WTC11 (cell line): ENCODE results near the gene CCSER1. TPM values are rescaled to one million over a fixed set of nuclear protein-coding genes. Genes with fewer than 3 reads are reported as not detected.
"Not testable (repeated sequence)": the region's sequence is repeated elsewhere in the genome, so short reads cannot be mapped to it uniquely, and the experiment has no call there.

Experiments
- ATAC-seq: fragments of 200-7000 bp; cut with Tn5 transposase; 2 replicates; pipeline ENCODE4 v1.10.0; 2021; ENCODE audit warnings: mild to moderate bottlenecking, moderate library complexity
- CTCF ChIA-PET: fragments of 300-600 bp; sonication (Branson Sonifier 250); formaldehyde crosslinking; loops from one replicate; lab custom pipeline; 2021; ENCODE audit warnings: antibody characterized with exemption; lab: Charles Lee
- POLR2A ChIA-PET: fragments of 350-600 bp; sonication (Branson Sonifier 250); formaldehyde crosslinking; loops from one replicate; lab custom pipeline; 2021; ENCODE audit warnings: antibody characterized with exemption; lab: Charles Lee
- DNase-seq: peaks from one replicate; pipeline ENCODE4 v3.0.0; 2021; ENCODE audit warnings: low spot score
- H3K27ac Mint-ChIP-seq: 2 replicates; pipeline ENCODE4 v1.8.0; 2021; ENCODE audit warnings: mixed read lengths
- H3K27me3 Mint-ChIP-seq: 2 replicates; pipeline ENCODE4 v1.8.0; 2021; ENCODE audit warnings: low read depth, mild to moderate bottlenecking, moderate library complexity, mixed read lengths
- H3K36me3 Mint-ChIP-seq: 2 replicates; pipeline ENCODE4 v1.8.0; 2021; ENCODE audit warnings: mixed read lengths
- H3K4me1 Mint-ChIP-seq: 2 replicates; pipeline ENCODE4 v1.8.0; 2022; ENCODE audit warnings: mixed read lengths
- H3K4me3 Mint-ChIP-seq: 2 replicates; pipeline ENCODE4 v1.8.0; 2021; ENCODE audit warnings: mild to moderate bottlenecking, moderate library complexity, mixed read lengths
- H3K9me3 Mint-ChIP-seq: 2 replicates; pipeline ENCODE4 v1.8.0; 2021; ENCODE audit warnings: mixed read lengths
- AFF4 ChIP-seq: sonication (generic); formaldehyde crosslinking; IDR thresholded peaks from 2 replicates; pipeline ENCODE4 v1.8.1; 2023; ENCODE audit warnings: mild to moderate bottlenecking, missing genetic modification reagents, borderline replicate concordance
- AR ChIP-seq: fragments of 250-450 bp; sonication (Bioruptor Pico); IDR thresholded peaks from 2 replicates; pipeline ENCODE4 v1.9.0; 2021; ENCODE audit warnings: mild to moderate bottlenecking
- CREB1 ChIP-seq: sonication (generic); formaldehyde crosslinking; IDR thresholded peaks from 2 replicates; pipeline ENCODE4 v1.8.0; 2023; ENCODE audit warnings: mild to moderate bottlenecking, missing genetic modification reagents
- FOXJ3 ChIP-seq: sonication (generic); formaldehyde crosslinking; IDR thresholded peaks from 2 replicates; pipeline ENCODE4 v1.9.0; 2021; ENCODE audit warnings: missing genetic modification reagents, mild to moderate bottlenecking, borderline replicate concordance
- FOXK1 ChIP-seq: sonication (generic); formaldehyde crosslinking; IDR thresholded peaks from 2 replicates; pipeline ENCODE4 v1.8.0; 2022; ENCODE audit warnings: mild to moderate bottlenecking, moderate library complexity, missing genetic modification reagents
- FOXP1 ChIP-seq: sonication (generic); formaldehyde crosslinking; IDR thresholded peaks from 2 replicates; pipeline ENCODE4 v1.8.0; 2022; ENCODE audit warnings: missing genetic modification reagents, mild to moderate bottlenecking, moderate library complexity, borderline replicate concordance
- HMGA2 ChIP-seq: fragments of 250-450 bp; sonication (Bioruptor Pico); IDR thresholded peaks from 2 replicates; pipeline ENCODE4 v1.4.0; 2021; ENCODE audit warnings: mild to moderate bottlenecking, moderate library complexity
- KAT7 ChIP-seq: sonication (generic); formaldehyde crosslinking; IDR thresholded peaks from 2 replicates; pipeline ENCODE4 v1.8.1; 2023; ENCODE audit warnings: missing genetic modification reagents, mild to moderate bottlenecking, borderline replicate concordance
- NFYB ChIP-seq: sonication (generic); formaldehyde crosslinking; conservative IDR thresholded peaks from 2 replicates; pipeline ENCODE4 v1.8.0; 2022; ENCODE audit warnings: low read depth, missing genetic modification reagents
- NR1H2 ChIP-seq: sonication (generic); formaldehyde crosslinking; IDR thresholded peaks from 2 replicates; pipeline ENCODE4 v1.9.0; 2021; ENCODE audit warnings: mild to moderate bottlenecking, moderate library complexity, missing genetic modification reagents
- OVOL2 ChIP-seq: fragments of 250-450 bp; sonication (Bioruptor Pico); IDR thresholded peaks from 2 replicates; pipeline ENCODE4 v1.9.0; 2021; ENCODE audit warnings: mild to moderate bottlenecking, borderline replicate concordance
- RORB ChIP-seq: fragments of 250-450 bp; sonication (Bioruptor Pico); IDR thresholded peaks from 2 replicates; pipeline ENCODE4 v1.9.0; 2021; ENCODE audit warnings: mild to moderate bottlenecking
- SMAD4 ChIP-seq: sonication (generic); formaldehyde crosslinking; IDR thresholded peaks from 2 replicates; pipeline ENCODE4 v1.8.0; 2022; ENCODE audit warnings: mild to moderate bottlenecking, missing genetic modification reagents
- SP1 ChIP-seq: sonication (generic); formaldehyde crosslinking; conservative IDR thresholded peaks from 2 replicates; pipeline ENCODE4 v1.8.1; 2022; ENCODE audit warnings: missing genetic modification reagents
- TEAD1 ChIP-seq: sonication (generic); formaldehyde crosslinking; IDR thresholded peaks from 2 replicates; pipeline ENCODE4 v1.8.0; 2022; ENCODE audit warnings: mild to moderate bottlenecking, missing genetic modification reagents
- TEAD4 ChIP-seq: sonication (generic); formaldehyde crosslinking; IDR thresholded peaks from 2 replicates; pipeline ENCODE4 v1.8.0; 2022; ENCODE audit warnings: mild to moderate bottlenecking, missing genetic modification reagents
- ZNF232 ChIP-seq: sonication (generic); formaldehyde crosslinking; IDR thresholded peaks from 2 replicates; pipeline ENCODE4 v1.8.0; 2022; ENCODE audit warnings: mild to moderate bottlenecking, missing genetic modification reagents
- total RNA-seq: library from RNA; stranded (reverse); gene quantifications from 3 replicates; pipeline ENCODE4 v1.2.3, GENCODE V29; 2021
- TF ChIP-seq, protein P1 (sequence below): sonication (generic); formaldehyde crosslinking; IDR thresholded peaks from 2 replicates; pipeline ENCODE4 v1.8.1; 2022; ENCODE audit warnings: mild to moderate bottlenecking, missing genetic modification reagents, moderate library complexity, borderline replicate concordance
- TF ChIP-seq, protein P2 (sequence below): sonication (generic); formaldehyde crosslinking; conservative IDR thresholded peaks from 2 replicates; pipeline ENCODE4 v1.8.1; 2022; ENCODE audit warnings: mild to moderate bottlenecking, missing genetic modification reagents

The CCSER1 gene
- total RNA-seq, 1 experiment from 2014 or later = 0.87 TPM

- TF ChIP-seq, protein P1, sequence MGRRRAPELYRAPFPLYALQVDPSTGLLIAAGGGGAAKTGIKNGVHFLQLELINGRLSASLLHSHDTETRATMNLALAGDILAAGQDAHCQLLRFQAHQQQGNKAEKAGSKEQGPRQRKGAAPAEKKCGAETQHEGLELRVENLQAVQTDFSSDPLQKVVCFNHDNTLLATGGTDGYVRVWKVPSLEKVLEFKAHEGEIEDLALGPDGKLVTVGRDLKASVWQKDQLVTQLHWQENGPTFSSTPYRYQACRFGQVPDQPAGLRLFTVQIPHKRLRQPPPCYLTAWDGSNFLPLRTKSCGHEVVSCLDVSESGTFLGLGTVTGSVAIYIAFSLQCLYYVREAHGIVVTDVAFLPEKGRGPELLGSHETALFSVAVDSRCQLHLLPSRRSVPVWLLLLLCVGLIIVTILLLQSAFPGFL (CRISPR knock-in tag) = no peak
- TF ChIP-seq OVOL2 (CRISPR knock-in tag) = no peak
- TF ChIP-seq FOXJ3 (CRISPR knock-in tag) = no peak
- TF ChIP-seq ZNF232 (CRISPR knock-in tag) = no peak
- no peak for TF ChIP-seq NR1H2
- TF ChIP-seq, protein P2, sequence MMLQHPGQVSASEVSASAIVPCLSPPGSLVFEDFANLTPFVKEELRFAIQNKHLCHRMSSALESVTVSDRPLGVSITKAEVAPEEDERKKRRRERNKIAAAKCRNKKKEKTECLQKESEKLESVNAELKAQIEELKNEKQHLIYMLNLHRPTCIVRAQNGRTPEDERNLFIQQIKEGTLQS = no peak
- TF ChIP-seq TEAD1 (CRISPR knock-in tag) = no peak
- no peak for TF ChIP-seq AFF4 (CRISPR knock-in tag)
- TF ChIP-seq CREB1 (CRISPR knock-in tag) = no peak
- no peak for TF ChIP-seq RORB (CRISPR knock-in tag)
- no peak for TF ChIP-seq HMGA2
Measured at GRCh38 chr4:90837241-90837640, 710.0 kb downstream of the CCSER1 start (continued).

GRCh38 chr4:90838859-90839258 is 711.7 kb downstream of the CCSER1 start:
- CTCF ChIA-PET = not testable (repeated sequence)

DNA sequence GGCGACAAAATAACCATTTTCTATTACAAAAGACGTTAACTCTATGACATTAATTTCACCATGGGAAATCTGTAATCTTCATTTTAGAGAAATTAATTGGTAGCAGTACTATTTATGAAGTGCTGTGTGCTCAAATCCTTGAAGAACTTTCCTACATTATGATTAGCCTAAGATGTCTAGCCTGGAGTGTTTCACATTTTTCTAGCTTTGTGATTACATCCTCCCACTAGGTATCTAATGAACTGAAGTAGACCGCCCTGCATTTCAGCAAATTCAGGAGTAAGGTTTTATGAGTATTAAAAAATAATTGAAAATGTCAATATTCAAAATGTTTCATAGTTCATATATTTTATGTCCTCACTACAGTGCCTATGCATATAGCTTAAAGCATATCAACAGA is 713.1 kb downstream of the CCSER1 start:
- peaks cover 5% of the 10 kb centered on the region; the same call in 1 of the 2 replicates for H3K36me3 Mint-ChIP-seq
- ATAC-seq (no peak), DNase-seq (no peak)
- no peak overlapping the region for H3K27ac Mint-ChIP-seq
- ChIA-PET POLR2A (no interaction called here), CTCF (interaction anchor here (0.9 kb wide), 1 partner anchor 12 kb away, joined by 3 read pairs; no protein-coding TSS in a partner anchor)
- peaks cover 31% of the 10 kb centered on the region for H3K4me1 Mint-ChIP-seq
- H3K4me3 Mint-ChIP-seq = no peak overlapping the region
- TF ChIP-seq AFF4 (CRISPR knock-in tag) (no peak), FOXP1 (CRISPR knock-in tag) (no peak), SMAD4 (CRISPR knock-in tag) (no peak), TEAD1 (CRISPR knock-in tag) (no peak), TEAD4 (no peak), SP1 (CRISPR knock-in tag) (no peak), CREB1 (CRISPR knock-in tag) (no peak), NFYB (CRISPR knock-in tag) (no peak), KAT7 (CRISPR knock-in tag) (no peak), AR (CRISPR knock-in tag) (no peak), FOXK1 (no peak)
- H3K27me3 Mint-ChIP-seq = no peaks in the 10 kb centered on the region
- H3K9me3 Mint-ChIP-seq = peaks cover 5% of the 10 kb centered on the region; the same call in 1 of the 2 replicates

More at GRCh38 chr4:90838859-90839258, 711.7 kb downstream of the CCSER1 start:
- H3K4me3 Mint-ChIP-seq, H3K36me3 Mint-ChIP-seq, POLR2A ChIA-PET, ATAC-seq, H3K27me3 Mint-ChIP-seq, H3K9me3 Mint-ChIP-seq, DNase-seq, H3K27ac Mint-ChIP-seq: not testable (repeated sequence)
- H3K4me1 Mint-ChIP-seq = peaks cover 36% of the 10 kb centered on the region
